WERI-Rb-1 (cell line): Measurements from ENCODE around the gene LPCAT3.

Experiments
- DNase-seq: peaks from one replicate; pipeline ENCODE4 v3.0.0-alpha.2; 2020
- H3K27ac ChIP-seq: fragments of 250-450 bp; sonication (Bioruptor Pico); 2 replicates; pipeline ENCODE4 v1.5.1; 2020; ENCODE audit warnings: mild to moderate bottlenecking, moderate library complexity
- H3K27me3 ChIP-seq: fragments of 250-450 bp; sonication (Bioruptor Pico); 2 replicates; pipeline ENCODE4 v1.5.1; 2021; ENCODE audit warnings: mild to moderate bottlenecking, low read depth, moderate library complexity; ENCODE audit not compliant: insufficient read depth, severe bottlenecking
- H3K36me3 ChIP-seq: fragments of 250-450 bp; sonication (Bioruptor Pico); 2 replicates; pipeline ENCODE4 v1.5.1; 2020; ENCODE audit warnings: mild to moderate bottlenecking, moderate library complexity
- H3K4me3 ChIP-seq: 2 replicates; pipeline ENCODE4 v1.5.1; 2011; ENCODE audit warnings: low read depth, mild to moderate bottlenecking, control low read depth, low read length
- H3K9me3 ChIP-seq: fragments of 250-450 bp; sonication (Bioruptor Pico); 2 replicates; pipeline ENCODE4 v1.5.1; 2021; ENCODE audit warnings: mild to moderate bottlenecking, moderate library complexity; ENCODE audit not compliant: severe bottlenecking
- TF ChIP-seq, protein P1 (sequence below): IDR thresholded peaks from 2 replicates; pipeline ENCODE4 v1.5.1; 2011; ENCODE audit warnings: low read depth, mild to moderate bottlenecking, control low read depth, inconsistent platforms, low read length

Gene LPCAT3

DNA sequence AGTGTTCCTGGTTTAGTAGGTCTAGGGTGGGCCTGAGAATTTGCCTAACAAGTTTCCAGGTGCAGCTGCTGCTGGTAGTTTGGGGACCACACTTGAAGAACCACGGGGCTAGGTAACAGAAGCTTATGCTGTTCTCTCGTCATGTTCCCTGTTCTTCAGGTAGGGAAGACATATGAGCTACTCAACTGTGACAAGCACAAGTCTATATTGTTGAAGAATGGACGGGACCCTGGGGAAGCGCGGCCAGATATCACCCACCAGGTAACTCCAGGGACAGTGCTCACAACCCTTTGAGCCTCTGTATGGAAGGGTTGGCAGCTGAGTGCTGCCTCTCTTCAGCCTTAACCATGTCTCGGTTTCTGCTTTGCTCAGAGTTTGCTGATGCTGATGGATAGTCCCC, 44.1 kb downstream of the LPCAT3 start:
- H3K27ac ChIP-seq = no peak overlapping the region
- TF ChIP-seq, protein P1, sequence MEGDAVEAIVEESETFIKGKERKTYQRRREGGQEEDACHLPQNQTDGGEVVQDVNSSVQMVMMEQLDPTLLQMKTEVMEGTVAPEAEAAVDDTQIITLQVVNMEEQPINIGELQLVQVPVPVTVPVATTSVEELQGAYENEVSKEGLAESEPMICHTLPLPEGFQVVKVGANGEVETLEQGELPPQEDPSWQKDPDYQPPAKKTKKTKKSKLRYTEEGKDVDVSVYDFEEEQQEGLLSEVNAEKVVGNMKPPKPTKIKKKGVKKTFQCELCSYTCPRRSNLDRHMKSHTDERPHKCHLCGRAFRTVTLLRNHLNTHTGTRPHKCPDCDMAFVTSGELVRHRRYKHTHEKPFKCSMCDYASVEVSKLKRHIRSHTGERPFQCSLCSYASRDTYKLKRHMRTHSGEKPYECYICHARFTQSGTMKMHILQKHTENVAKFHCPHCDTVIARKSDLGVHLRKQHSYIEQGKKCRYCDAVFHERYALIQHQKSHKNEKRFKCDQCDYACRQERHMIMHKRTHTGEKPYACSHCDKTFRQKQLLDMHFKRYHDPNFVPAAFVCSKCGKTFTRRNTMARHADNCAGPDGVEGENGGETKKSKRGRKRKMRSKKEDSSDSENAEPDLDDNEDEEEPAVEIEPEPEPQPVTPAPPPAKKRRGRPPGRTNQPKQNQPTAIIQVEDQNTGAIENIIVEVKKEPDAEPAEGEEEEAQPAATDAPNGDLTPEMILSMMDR = no peak
- no peak for DNase-seq
- no peaks in the 10 kb centered on the region for H3K9me3 ChIP-seq
- H3K27me3 ChIP-seq = no peaks in the 10 kb centered on the region
- peaks cover 58% of the 10 kb centered on the region for H3K36me3 ChIP-seq
- H3K4me3 ChIP-seq = no peak overlapping the region

DNA sequence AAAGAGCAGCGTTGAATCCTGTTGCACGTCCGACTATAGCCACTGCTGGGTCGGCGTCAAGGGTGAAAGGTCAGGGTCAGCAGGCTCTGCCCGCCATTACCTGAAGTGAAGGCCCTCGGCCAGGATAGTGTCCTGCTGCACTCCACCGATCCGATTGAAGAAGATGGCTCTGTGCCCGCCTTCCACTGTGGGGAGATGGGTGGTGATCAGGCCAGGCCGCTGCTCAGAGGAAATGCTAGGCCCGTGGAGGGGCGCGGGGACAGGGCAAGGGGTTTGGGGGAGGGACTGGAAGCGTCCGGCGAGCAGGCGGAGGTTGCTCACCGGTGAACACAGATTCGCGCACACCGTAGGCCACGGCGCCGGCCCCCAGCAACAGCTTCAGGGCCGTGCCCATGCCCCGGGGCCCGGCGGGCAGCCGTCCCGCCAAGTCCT, 48.2 kb downstream of the LPCAT3 start:
- Histone ChIP-seq H3K27me3 (no peaks in the 10 kb centered on the region), H3K4me3 (peak overlapping the region; percentile 99), H3K36me3 (peaks cover 62% of the 10 kb centered on the region), H3K27ac (peak overlapping the region; percentile 89), H3K9me3 (no peaks in the 10 kb centered on the region)
- no peak for DNase-seq
- TF ChIP-seq, protein P1 = no peak

DNA sequence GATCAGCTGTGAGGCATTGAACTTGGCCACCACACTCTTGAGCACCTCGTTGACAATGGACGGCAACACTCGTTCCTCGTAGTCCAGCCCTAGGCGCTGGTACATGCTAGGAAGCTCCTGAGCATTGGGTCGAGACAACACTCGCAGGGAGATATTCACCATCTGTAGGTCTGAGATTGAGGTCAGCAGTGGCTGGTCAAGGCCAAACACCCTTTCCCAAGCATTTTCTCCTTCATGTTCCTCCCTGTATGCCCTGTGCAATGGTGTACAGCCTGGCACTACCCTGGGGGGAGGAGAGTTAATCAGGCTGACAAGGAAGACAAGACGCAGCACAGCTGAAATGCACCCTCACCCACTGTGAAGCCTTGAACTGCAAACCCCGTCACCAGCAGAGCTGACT, 49.9 kb downstream of the LPCAT3 start:
- Histone ChIP-seq H3K4me3 (no peak overlapping the region), H3K27me3 (no peaks in the 10 kb centered on the region), H3K36me3 (peaks cover 60% of the 10 kb centered on the region), H3K9me3 (no peaks in the 10 kb centered on the region), H3K27ac (no peak overlapping the region)
- DNase-seq = no peak
- TF ChIP-seq, protein P1 = no peak

DNA sequence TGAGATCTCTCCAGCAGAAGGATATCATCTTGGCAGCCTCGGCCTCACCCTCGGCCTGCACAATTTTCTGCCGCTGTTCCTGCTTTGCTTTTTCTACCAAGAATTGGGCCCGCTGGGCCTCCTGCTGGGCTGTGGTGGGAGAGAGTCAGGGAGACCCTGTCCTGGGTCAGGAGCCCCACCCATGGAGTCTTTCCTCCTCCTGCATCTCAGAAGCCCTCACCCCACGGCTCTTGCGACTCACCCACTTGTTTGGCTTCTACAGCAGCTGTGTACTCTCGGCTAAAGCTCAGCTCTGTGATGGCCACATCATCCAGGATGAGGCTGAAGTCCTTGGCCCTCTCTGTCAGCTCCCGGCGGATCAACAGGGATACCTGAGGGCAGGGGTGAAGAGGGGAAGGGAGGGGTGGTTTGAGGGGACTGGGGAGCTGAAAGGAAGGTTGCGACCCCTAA, 50.6 kb downstream of the LPCAT3 start:
- H3K9me3 ChIP-seq = no peaks in the 10 kb centered on the region
- TF ChIP-seq, protein P1 = no peak
- H3K27me3 ChIP-seq = no peaks in the 10 kb centered on the region
- no peak overlapping the region for H3K4me3 ChIP-seq
- no peak for DNase-seq
- no peak overlapping the region for H3K27ac ChIP-seq
- H3K36me3 ChIP-seq = peaks cover 60% of the 10 kb centered on the region

DNA sequence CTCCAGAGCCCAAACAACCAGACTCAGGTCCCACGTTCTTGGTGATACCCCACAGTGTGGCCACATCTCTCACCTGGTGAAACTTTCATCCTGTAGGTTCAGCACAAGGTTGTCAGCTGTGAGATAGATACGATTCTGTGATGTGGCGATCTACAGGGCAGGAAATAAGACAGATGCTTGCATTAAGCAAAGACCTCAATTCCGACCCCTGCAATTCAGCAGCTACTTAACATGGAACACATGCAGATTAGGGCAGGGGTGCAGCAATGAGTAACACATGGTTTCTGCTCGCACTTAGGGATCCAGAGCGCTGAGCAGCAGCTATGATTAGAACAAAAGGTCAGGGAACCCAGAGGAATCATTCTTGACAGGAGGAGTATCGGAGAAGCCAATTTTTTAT, 51.9 kb downstream of the LPCAT3 start:
- H3K36me3 ChIP-seq = peaks cover 56% of the 10 kb centered on the region
- H3K27ac ChIP-seq = no peak overlapping the region

DNA sequence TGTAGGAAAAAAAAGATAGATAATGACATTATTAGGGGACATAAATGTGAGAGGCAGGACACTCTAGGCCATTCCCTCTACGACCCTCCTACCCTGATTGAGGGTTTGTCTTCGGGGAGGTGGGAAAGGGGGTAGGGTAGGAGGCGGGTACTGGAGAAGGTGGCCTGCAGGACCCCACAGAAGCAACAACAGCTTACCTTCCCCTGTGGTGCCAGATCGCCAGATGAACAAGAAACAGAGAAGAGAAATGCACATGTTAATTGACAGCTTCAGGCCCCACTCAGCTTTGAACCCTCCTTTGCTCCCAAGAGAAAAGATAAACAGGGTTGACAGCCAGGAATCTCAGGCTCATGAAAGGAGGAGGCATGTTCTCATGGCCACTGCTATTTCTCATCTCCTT, 52.6 kb downstream of the LPCAT3 start:
- no peak overlapping the region for H3K4me3 ChIP-seq
- TF ChIP-seq, protein P1 = no peak
- peaks cover 56% of the 10 kb centered on the region for H3K36me3 ChIP-seq
- no peaks in the 10 kb centered on the region for H3K9me3 ChIP-seq
- H3K27me3 ChIP-seq = no peaks in the 10 kb centered on the region
- H3K27ac ChIP-seq = no peak overlapping the region
- no peak for DNase-seq

More for the DNA sequence above, 51.9 kb downstream of the LPCAT3 start:
- DNase-seq = no peak
- H3K4me3 ChIP-seq = no peak overlapping the region
- no peaks in the 10 kb centered on the region for H3K27me3 ChIP-seq
- TF ChIP-seq, protein P1 = no peak
- H3K9me3 ChIP-seq = no peaks in the 10 kb centered on the region
